IPS-18a (cell line): ENCODE measurements around the gene CABCOCO1.

Experiments
- H3K27ac ChIP-seq: one replicate; pipeline ENCODE4 v1.5.1; 2013; ENCODE audit warnings: low read length
- H3K27me3 ChIP-seq: one replicate; pipeline ENCODE4 v1.6.1; 2013; ENCODE audit warnings: mild to moderate bottlenecking, low read length; ENCODE audit not compliant: control insufficient read depth, insufficient read depth
- H3K36me3 ChIP-seq: one replicate; pipeline ENCODE4 v1.6.1; 2013; ENCODE audit warnings: low read depth, low read length; ENCODE audit not compliant: control insufficient read depth
- H3K4me1 ChIP-seq: one replicate; pipeline ENCODE4 v1.6.1; 2013; ENCODE audit warnings: low read depth, low read length; ENCODE audit not compliant: control insufficient read depth
- H3K4me3 ChIP-seq: one replicate; pipeline ENCODE4 v1.5.1; 2013; ENCODE audit warnings: low read length
- H3K9ac ChIP-seq: one replicate; pipeline ENCODE4 v1.6.1; 2013; ENCODE audit warnings: mild to moderate bottlenecking, low read length, moderate library complexity
- H3K9me3 ChIP-seq: one replicate; pipeline ENCODE4 v1.6.1; 2013; ENCODE audit warnings: low read depth, low read length; ENCODE audit not compliant: control insufficient read depth

CABCOCO1 gene

DNA sequence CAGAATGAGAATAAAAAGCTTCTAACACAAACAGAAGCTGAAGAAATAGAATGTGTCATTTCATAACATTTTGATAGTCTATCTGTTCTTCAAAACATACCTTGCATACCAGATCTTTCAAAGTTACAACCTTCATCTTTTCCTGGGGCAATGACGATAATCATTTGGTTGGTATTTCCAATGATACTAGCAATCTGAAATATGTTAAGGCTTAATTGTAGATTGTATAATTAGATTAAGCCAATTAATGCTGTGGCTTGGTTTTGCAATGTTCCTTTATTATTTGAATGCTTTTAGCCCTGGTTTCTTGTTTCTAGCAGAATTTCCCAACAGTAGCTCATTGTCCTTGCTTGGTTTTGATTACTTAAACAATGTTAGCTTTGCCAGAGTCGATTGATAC is 84.6 kb downstream of the CABCOCO1 start:
- Histone ChIP-seq H3K27ac (no peak overlapping the region), H3K27me3 (no peaks in the 10 kb centered on the region), H3K9ac (no peak overlapping the region), H3K9me3 (no peaks in the 10 kb centered on the region), H3K36me3 (no peaks in the 10 kb centered on the region), H3K4me1 (no peaks in the 10 kb centered on the region), H3K4me3 (no peak overlapping the region)

DNA sequence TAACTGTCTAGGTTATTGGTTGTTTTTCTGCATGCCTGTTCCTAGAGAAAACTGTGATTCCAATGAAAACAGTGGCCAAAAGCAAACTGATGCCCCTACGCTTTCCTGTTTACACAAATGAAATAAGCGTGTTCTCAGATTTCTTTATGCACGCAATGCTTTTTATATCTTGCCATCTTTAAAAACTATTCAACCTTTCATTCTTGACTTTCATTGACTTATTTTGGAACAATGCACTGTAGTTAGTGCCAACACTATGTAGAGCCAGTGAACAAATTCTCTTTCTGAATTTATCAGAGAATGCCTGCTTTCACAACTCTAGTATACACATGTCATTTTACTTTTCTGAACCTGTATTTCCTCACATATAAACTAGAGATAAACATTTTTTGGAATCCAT is 86.6 kb downstream of the CABCOCO1 start:
- H3K4me3 ChIP-seq, result no peak overlapping the region
- no peaks in the 10 kb centered on the region for H3K27me3 ChIP-seq
- peaks cover 2% of the 10 kb centered on the region for H3K4me1 ChIP-seq
- no peak overlapping the region for H3K9ac ChIP-seq
- H3K36me3 ChIP-seq, result no peaks in the 10 kb centered on the region
- H3K27ac ChIP-seq, result no peak overlapping the region
- H3K9me3 ChIP-seq, result no peaks in the 10 kb centered on the region

DNA sequence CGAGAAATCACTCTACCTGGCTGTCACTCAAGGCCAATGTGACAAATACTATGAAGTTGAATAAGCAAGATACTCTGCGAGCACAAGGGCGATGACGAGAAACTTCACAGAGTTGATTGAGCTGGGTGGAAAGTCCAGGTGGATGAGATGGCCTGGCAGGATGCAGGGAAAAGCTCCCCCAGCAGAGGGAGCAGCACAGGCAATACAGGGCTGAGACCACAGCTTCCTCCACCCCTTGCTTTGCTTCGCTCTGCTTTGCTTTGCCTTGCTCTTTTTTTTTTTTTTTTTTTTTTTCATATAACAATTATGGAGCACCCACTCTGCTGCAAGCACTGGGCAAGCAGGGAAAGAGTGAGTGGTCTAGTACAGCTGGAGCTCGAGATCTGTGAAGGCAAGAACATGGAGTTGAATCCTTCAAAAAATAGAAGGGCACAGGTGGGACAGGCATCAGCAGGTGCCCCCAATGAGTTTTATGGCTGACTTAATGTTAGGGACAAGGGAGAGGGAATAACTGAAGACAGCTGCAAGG is 88.3 kb downstream of the CABCOCO1 start:
- no peak overlapping the region for H3K27ac ChIP-seq
- H3K36me3 ChIP-seq, result no peaks in the 10 kb centered on the region
- no peaks in the 10 kb centered on the region for H3K27me3 ChIP-seq
- H3K4me3 ChIP-seq, result no peak overlapping the region
- no peaks in the 10 kb centered on the region for H3K9me3 ChIP-seq
- no peak overlapping the region for H3K9ac ChIP-seq
- H3K4me1 ChIP-seq, result peaks cover 13% of the 10 kb centered on the region

DNA sequence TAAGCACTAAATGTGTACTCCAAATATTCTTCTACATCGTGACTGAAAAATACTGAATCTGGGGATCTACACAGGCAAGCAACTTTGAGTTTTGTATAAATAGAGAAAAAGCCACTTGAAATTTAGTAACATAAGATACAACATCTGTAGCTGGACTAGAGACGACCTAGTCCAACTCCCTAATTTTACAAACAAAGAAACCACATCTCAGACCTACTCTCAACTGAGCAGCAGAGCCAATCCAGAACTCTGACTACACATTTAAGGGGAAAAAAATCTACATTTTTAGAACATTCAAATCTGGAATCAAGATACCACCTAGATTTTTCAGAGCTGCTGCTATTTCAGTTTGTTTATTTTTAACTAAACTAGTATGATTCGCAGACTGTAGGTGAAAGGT is 88.9 kb downstream of the CABCOCO1 start:
- no peak overlapping the region for H3K4me3 ChIP-seq
- H3K27me3 ChIP-seq, result no peaks in the 10 kb centered on the region
- peaks cover 13% of the 10 kb centered on the region for H3K4me1 ChIP-seq
- H3K9me3 ChIP-seq, result no peaks in the 10 kb centered on the region
- no peak overlapping the region for H3K27ac ChIP-seq
- no peaks in the 10 kb centered on the region for H3K36me3 ChIP-seq
- H3K9ac ChIP-seq, result no peak overlapping the region

DNA sequence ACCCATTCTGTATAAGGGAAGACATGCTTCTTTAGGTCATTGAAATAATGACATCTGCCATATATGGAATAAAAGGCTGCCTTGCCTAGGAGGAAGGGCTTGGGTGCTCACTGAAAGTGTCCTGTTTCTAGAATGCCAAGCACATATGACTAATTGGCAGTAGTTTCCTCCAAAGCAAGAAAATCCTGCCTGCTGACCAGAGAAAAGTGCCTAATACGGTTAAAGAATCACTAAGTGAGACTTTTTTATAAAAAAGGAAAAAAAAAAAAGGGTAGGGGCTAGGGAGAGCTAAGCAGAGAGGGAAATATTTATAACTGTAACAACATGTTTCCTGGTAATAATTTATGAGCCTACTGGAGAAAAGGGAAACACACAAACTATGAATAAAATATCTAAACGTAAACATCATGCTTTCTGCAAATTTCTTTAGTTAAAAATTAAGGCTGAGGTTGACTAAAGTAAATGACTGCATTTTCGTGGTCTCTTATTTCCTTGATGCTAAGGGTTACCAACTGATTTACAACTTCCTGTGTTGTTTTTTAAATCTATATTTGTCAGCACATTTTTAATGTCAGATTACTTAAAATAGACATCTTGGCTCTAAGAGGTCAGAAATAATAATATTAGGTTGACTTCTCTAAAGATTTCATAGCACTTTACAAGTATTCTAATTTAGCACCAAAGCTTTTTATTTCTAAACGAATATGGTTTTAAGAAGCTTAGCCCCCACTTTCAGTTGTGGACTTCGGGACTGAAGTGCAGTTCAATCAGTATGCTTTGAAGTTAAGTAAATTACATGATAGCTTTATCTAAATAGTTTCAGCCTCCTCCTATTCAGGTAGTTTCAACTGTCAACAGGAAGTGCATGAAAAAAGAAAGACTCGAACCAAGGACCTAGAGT is 89.6 kb downstream of the CABCOCO1 start:
- H3K27ac ChIP-seq, result no peak overlapping the region
- H3K36me3 ChIP-seq, result no peaks in the 10 kb centered on the region
- H3K9ac ChIP-seq, result no peak overlapping the region
- H3K4me3 ChIP-seq, result no peak overlapping the region
- H3K27me3 ChIP-seq, result no peaks in the 10 kb centered on the region
- no peaks in the 10 kb centered on the region for H3K9me3 ChIP-seq
- peaks cover 13% of the 10 kb centered on the region for H3K4me1 ChIP-seq

DNA sequence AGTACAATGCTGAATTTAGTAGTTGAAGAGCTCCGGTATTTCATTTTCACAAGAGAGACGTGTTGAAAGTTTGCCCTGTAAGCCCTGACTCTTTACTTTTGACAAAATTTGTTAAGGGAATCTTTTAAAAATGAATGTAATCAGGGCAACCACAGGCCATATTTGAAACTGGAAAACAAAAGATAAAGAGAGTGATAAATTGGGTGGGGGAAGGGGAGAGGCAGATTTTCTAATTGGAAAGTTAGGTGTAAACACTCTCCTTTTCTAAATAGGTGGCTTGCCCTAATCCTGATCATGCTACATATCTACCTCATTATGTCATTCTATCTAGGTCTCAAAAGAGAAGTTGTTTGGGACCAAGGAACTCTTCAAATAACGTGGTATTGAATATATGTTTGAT is 90.7 kb downstream of the CABCOCO1 start:
- Histone ChIP-seq H3K36me3 (no peaks in the 10 kb centered on the region), H3K27ac (no peak overlapping the region), H3K9me3 (no peaks in the 10 kb centered on the region), H3K4me1 (peaks cover 13% of the 10 kb centered on the region), H3K9ac (no peak overlapping the region), H3K27me3 (no peaks in the 10 kb centered on the region), H3K4me3 (no peak overlapping the region)

DNA sequence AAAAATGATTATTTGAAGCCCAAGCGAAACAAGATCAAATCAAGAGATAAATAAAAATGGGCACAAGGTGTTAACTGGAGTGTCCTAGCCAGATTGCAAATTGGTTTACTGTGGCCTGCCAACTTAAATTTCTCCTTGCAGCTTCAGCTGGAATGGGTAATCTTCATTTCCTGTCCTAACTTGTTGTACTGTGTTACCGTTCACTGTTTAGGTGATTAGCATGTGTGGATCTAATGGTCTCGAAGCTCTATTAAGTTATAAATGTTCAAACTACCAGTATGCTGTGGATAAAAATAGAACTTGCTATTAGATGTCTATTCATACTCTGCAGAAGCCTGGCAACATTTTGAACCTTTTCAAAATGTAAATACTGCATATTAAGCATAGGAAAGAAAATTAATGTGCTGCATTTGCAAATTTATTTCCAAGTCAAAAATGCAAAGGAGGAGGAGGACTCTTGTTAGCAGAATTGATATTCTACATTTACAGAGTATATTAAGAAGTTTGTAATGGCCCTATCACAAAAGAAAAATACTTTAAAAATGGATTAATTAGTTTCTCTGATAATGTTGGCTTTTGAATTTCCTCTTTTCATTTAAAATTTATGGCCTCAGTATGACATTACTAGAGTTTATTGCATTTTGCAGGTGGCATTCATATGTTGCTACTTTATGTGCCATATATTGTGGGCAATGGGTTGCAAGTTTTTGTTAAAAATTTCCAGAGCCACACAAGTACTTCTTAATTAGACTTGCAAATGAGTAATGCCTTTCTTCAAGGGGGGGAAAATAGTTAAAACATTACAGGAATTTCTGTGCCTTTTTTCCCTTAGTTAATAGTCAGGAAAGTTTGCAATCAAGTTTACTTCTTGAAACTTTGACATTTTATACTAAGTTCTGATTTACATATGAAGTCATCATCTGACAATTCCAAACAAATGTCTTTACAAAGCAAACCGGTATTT is 92.1 kb downstream of the CABCOCO1 start:
- Histone ChIP-seq H3K4me1 (peaks cover 13% of the 10 kb centered on the region), H3K27ac (no peak overlapping the region), H3K4me3 (no peak overlapping the region), H3K36me3 (no peaks in the 10 kb centered on the region), H3K27me3 (no peaks in the 10 kb centered on the region), H3K9me3 (no peaks in the 10 kb centered on the region), H3K9ac (no peak overlapping the region)

DNA sequence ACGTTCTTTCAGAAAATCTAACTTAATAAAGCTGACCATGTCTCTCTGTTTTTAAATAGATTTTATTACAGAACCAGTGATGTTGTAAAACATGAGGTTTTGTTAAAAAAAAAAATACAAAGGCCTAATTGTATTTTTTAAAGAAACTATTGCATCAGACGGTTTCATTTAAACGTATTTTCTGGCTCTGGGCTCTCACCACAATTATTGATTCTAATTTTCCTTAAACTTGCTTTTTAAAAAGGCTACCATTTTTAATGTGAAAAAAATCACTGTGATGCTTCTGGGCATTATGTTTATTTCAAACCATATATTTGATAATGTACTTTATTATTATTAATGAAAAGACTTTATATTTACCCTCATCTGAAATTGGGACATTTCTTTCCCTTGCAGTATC is 94.3 kb downstream of the CABCOCO1 start:
- Histone ChIP-seq H3K27me3 (no peaks in the 10 kb centered on the region), H3K36me3 (no peaks in the 10 kb centered on the region), H3K4me3 (no peak overlapping the region), H3K4me1 (peaks cover 13% of the 10 kb centered on the region), H3K27ac (no peak overlapping the region), H3K9ac (no peak overlapping the region), H3K9me3 (no peaks in the 10 kb centered on the region)

DNA sequence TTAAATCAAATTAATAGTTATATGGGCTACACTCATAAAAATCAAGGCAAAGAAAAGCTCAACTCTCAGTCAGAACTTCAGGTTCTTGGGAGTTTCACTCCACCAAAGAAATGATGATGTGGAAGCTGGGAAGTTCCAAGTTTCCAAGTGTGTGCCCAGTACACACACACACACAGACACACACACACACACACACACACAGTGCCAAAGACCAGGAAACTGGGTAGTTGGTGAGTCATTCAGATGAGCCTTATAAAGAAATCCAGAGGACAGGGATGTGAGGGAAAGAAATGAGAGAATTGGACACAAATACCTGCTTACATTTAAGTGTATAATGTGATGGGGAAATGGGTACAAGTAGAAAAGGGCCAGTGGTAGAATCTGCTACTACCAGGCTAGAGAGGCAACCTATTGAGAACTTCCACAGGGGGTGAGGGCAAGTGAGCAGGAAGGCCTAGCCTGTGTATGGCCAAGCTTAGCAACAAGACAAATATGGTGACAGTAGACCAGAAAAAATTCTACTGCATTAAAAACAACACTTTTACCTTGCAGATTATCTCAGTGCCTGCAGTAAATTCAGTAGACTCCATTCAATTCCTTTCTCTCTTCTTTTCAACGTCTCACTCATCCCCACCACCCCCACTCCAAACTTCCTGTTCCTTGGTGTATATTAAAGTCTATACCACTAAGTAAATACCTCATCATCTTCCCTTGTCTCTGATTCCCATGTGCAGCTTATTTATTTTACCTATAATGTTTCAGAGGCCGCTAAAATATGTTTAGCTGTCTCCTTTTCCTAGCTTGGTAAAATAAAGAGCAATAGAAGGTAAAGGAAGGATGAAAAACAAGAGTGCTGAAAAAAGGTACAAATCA is 95.0 kb downstream of the CABCOCO1 start:
- H3K4me3 ChIP-seq, result no peak overlapping the region
- H3K27ac ChIP-seq, result no peak overlapping the region
- H3K27me3 ChIP-seq, result no peaks in the 10 kb centered on the region

DNA sequence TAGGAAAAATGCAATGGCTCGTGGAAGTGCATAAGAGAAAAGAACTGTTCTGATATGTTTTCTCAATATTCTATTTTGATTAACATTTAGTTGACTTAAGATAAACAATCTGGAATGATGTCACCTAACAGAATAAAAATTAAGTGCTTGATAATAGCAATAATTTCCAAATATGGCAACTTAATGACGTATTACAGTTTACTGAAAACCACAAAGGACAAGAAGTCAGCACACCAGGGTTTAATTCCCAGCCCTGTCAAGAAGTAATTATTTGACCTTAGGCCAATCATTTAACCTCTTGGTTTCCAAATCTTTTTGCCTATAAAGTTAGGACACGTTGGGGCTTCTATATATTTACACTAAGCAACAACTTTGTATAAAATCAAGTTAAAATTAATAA is 95.7 kb downstream of the CABCOCO1 start:
- Histone ChIP-seq H3K36me3 (no peaks in the 10 kb centered on the region), H3K4me1 (peaks cover 13% of the 10 kb centered on the region), H3K27me3 (no peaks in the 10 kb centered on the region), H3K9me3 (no peaks in the 10 kb centered on the region), H3K4me3 (no peak overlapping the region), H3K9ac (no peak overlapping the region), H3K27ac (no peak overlapping the region)

More for the DNA sequence above, 95.0 kb downstream of the CABCOCO1 start:
- peaks cover 13% of the 10 kb centered on the region for H3K4me1 ChIP-seq
- no peak overlapping the region for H3K9ac ChIP-seq
- no peaks in the 10 kb centered on the region for H3K9me3 ChIP-seq
- H3K36me3 ChIP-seq, result no peaks in the 10 kb centered on the region

DNA sequence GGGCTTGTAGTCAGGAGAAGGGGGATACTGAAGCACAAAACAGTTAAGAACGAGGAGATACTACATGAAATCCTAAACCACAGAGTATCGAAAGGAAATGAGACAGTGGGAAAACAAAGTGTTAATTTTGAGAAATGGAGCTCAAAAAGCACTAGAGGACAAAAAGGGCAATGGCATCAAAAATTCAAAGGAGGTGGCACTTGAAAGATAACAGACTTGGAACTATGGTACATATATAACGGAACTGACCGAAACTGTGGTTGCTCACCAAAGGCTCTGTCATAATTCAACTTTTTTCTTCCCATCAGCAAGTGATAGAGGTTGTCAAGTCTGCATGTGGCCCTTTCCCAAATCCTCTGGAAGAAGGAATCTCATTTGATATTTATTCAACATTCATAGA is 97.0 kb downstream of the CABCOCO1 start:
- no peaks in the 10 kb centered on the region for H3K36me3 ChIP-seq
- H3K27ac ChIP-seq, result no peak overlapping the region

More for the DNA sequence above, 97.0 kb downstream of the CABCOCO1 start:
- H3K4me1 ChIP-seq, result peaks cover 7% of the 10 kb centered on the region
- H3K9ac ChIP-seq, result no peak overlapping the region
- H3K27me3 ChIP-seq, result no peaks in the 10 kb centered on the region
- H3K9me3 ChIP-seq, result no peaks in the 10 kb centered on the region
- no peak overlapping the region for H3K4me3 ChIP-seq
